ENCODE data around the gene IL1B.
"Not testable (repeated sequence)": the region's sequence is repeated elsewhere in the genome, so short reads cannot be mapped to it uniquely, and the experiment has no call there.

Gene IL1B

DNA sequence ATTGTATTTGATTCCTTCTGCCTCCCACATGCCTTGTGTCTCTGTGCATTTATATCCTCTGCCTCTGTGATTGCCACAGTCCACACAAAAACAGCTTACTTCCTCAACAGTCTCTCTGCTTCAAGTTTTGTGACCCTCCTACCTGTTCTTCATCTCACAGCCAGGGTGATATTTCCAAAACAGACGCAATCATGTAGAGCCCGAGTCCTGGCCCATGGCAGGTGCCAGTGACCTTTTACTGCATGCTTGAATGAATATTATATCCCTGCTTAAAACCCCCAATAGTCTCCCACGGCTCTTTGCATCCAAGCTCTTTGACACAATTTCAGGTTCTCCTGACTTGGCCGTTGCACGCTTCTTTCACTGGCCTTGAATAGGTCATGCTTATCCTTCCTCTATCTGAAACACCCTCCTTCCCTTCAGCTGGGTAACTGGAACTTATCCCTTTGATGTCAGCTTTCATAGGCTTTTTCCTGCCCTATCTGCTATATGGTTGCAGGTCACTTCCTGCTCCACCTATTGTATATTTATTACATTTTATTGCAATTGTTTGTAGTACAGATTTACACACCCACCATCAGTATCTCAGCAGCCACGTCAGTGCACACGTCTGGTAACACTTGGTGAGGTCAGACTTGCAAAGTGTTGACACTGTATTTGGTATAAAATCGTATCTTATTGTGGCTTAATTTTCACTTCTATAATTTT, 29.7 kb upstream of the IL1B start:
- Histone ChIP-seq H3F3A (ENCODE audit: control insufficient read depth, insufficient read depth) (no peaks in the 10 kb centered on the region), H3K27ac (ENCODE audit: low read depth, low read length) (no peak overlapping the region), H4K20me1 (ENCODE audit: control insufficient read depth, insufficient read depth, low read depth, low read length) (no peaks in the 10 kb centered on the region), H3K9me2 (replicated peaks; ENCODE audit: control insufficient read depth, low read length) (no peaks in the 10 kb centered on the region), H3K36me3 (ENCODE audit: control insufficient read depth, low read length) (no peaks in the 10 kb centered on the region), H3K9me3 (ENCODE audit: control insufficient read depth, insufficient read depth, low read length) (no peaks in the 10 kb centered on the region; the same call in 1 of the 2 replicates), H3K79me2 (ENCODE audit: control insufficient read depth, low read length) (no peaks in the 10 kb centered on the region), H3K4me2 (ENCODE audit: low read length) (no peak overlapping the region), H3K4me1 (ENCODE audit: control insufficient read depth, low read length) (no peaks in the 10 kb centered on the region), H3K4me3 (ENCODE audit: low read length) (no peak overlapping the region), H3K27me3 (ENCODE audit: control insufficient read depth, low read length) (peaks cover 14% of the 10 kb centered on the region)
- TF ChIP-seq, protein P1, sequence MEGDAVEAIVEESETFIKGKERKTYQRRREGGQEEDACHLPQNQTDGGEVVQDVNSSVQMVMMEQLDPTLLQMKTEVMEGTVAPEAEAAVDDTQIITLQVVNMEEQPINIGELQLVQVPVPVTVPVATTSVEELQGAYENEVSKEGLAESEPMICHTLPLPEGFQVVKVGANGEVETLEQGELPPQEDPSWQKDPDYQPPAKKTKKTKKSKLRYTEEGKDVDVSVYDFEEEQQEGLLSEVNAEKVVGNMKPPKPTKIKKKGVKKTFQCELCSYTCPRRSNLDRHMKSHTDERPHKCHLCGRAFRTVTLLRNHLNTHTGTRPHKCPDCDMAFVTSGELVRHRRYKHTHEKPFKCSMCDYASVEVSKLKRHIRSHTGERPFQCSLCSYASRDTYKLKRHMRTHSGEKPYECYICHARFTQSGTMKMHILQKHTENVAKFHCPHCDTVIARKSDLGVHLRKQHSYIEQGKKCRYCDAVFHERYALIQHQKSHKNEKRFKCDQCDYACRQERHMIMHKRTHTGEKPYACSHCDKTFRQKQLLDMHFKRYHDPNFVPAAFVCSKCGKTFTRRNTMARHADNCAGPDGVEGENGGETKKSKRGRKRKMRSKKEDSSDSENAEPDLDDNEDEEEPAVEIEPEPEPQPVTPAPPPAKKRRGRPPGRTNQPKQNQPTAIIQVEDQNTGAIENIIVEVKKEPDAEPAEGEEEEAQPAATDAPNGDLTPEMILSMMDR (IDR thresholded peaks at IDR 0.05; ENCODE audit: low read depth, low read length, poor library complexity, severe bottlenecking) = no peak
- TF ChIP-seq EZH2phosphoT487 (IDR thresholded peaks at IDR 0.05; ENCODE audit: borderline replicate concordance, low read length) = no peak

DNA sequence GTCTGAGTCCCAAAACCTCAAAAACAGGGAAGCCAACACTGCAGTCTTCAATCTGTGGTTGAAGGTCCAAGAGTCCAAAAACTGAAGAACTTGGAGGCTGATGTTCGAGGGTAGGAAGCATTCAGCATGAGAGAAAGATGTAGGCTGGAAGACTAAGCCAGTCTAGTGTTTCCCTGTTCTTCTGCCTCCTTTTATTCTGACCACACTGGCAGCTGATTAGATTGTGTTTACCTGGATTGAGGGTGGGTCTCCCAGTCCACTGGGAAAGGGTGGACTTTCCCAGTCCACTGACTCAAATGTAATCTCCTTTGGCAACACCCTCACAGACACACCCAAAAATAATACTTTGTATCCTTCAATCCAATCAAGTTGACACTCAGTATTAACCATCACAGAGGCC, 27.5 kb upstream of the IL1B start:
- Histone ChIP-seq H3K36me3 (ENCODE audit: control insufficient read depth, low read length) (no peaks in the 10 kb centered on the region), H3K27me3 (ENCODE audit: control insufficient read depth, low read length) (peaks cover 3% of the 10 kb centered on the region), H3K4me2 (ENCODE audit: low read length) (no peak overlapping the region), H3K9me2 (replicated peaks; ENCODE audit: control insufficient read depth, low read length) (no peaks in the 10 kb centered on the region), H3K4me1 (ENCODE audit: control insufficient read depth, low read length) (no peaks in the 10 kb centered on the region), H4K20me1 (ENCODE audit: control insufficient read depth, insufficient read depth, low read depth, low read length) (no peaks in the 10 kb centered on the region), H3K4me3 (ENCODE audit: low read length) (no peak overlapping the region), H3K79me2 (ENCODE audit: control insufficient read depth, low read length) (no peaks in the 10 kb centered on the region), H3K9me3 (ENCODE audit: control insufficient read depth, insufficient read depth, low read length) (no peaks in the 10 kb centered on the region; the same call in 1 of the 2 replicates), H3F3A (ENCODE audit: control insufficient read depth, insufficient read depth) (no peaks in the 10 kb centered on the region), H3K27ac (ENCODE audit: low read depth, low read length) (no peak overlapping the region)
- TF ChIP-seq, protein P1 (IDR thresholded peaks at IDR 0.05; ENCODE audit: low read depth, low read length, poor library complexity, severe bottlenecking) = no peak
- TF ChIP-seq EZH2phosphoT487 (IDR thresholded peaks at IDR 0.05; ENCODE audit: borderline replicate concordance, low read length) = no peak

DNA sequence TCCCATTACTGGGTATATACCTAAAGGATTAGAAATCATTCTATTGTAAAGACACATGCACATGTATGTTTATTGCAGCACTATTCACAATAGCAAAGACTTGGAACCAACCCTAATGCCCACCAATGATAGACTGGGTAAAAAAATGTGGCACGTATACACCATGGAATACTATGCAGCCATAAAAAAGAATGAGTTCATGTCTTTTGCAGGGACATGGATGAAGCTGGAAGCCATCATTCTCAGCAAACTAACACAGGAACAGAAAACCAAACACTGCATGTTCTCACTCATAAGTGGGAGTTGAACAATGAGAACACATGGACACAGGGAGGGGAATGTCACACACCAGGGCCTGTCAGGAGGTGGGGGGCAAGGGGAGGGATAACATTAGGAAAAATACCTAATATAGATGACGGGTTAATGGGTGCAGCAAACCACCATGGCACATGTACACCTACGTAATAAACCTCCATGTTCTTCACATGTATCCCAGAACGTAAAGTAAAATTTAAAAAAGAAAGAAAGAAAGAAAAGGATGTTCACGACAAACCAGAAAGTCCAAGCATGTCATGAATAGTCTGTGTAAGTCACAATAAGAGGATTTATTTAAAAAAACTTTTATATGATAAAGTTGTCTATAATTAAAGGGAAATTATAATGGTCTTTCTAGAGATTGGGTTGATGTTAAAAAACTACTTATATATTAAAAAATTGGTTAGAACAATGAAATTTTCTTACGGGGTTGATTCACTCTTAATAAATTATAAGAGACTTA, 23.0 kb upstream of the IL1B start:
- H3K9me3 ChIP-seq (ENCODE audit: control insufficient read depth, insufficient read depth, low read length); H4K20me1 ChIP-seq (ENCODE audit: control insufficient read depth, insufficient read depth, low read depth, low read length); H3F3A ChIP-seq (ENCODE audit: control insufficient read depth, insufficient read depth); H3K27me3 ChIP-seq (ENCODE audit: control insufficient read depth, low read length); H3K27ac ChIP-seq (ENCODE audit: low read depth, low read length); H3K79me2 ChIP-seq (ENCODE audit: control insufficient read depth, low read length); H3K4me1 ChIP-seq (ENCODE audit: control insufficient read depth, low read length); H3K9me2 ChIP-seq (replicated peaks; ENCODE audit: control insufficient read depth, low read length); H3K4me2 ChIP-seq (ENCODE audit: low read length); H3K4me3 ChIP-seq (ENCODE audit: low read length); H3K36me3 ChIP-seq (ENCODE audit: control insufficient read depth, low read length): not testable (repeated sequence)

DNA sequence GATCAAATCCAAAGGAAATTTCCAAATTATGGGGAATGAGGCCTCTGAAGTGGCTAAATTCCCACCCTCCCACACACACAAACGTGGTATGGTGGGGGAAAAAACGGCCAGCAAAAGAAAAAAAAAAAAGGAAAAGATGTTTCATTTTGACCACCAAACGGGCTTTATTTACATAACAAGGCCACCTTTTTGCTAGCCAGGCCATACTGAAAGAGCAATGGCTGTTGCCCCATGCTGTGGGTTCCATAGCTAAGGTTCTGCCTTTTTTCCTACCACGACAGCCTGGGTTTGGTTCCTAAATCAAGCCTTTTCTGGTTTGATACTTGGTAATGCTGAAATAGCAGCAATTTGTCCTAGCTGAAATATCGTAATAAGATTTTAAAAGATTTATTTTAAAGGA, 14.0 kb upstream of the IL1B start:
- H3K4me2 ChIP-seq (ENCODE audit: low read length) = no peak overlapping the region
- H3K27me3 ChIP-seq (ENCODE audit: control insufficient read depth, low read length) = no peaks in the 10 kb centered on the region
- no peak for TF ChIP-seq EZH2phosphoT487 (IDR thresholded peaks at IDR 0.05; ENCODE audit: borderline replicate concordance, low read length)
- no peaks in the 10 kb centered on the region for H3K79me2 ChIP-seq (ENCODE audit: control insufficient read depth, low read length)
- H3K4me3 ChIP-seq (ENCODE audit: low read length) = no peak overlapping the region
- H4K20me1 ChIP-seq (ENCODE audit: control insufficient read depth, insufficient read depth, low read depth, low read length) = no peaks in the 10 kb centered on the region
- no peaks in the 10 kb centered on the region for H3K4me1 ChIP-seq (ENCODE audit: control insufficient read depth, low read length)
- H3K36me3 ChIP-seq (ENCODE audit: control insufficient read depth, low read length) = no peaks in the 10 kb centered on the region
- no peak overlapping the region for H3K27ac ChIP-seq (ENCODE audit: low read depth, low read length)
- no peaks in the 10 kb centered on the region for H3K9me2 ChIP-seq (replicated peaks; ENCODE audit: control insufficient read depth, low read length)
- H3K9me3 ChIP-seq (ENCODE audit: control insufficient read depth, insufficient read depth, low read length) = no peaks in the 10 kb centered on the region
- H3F3A ChIP-seq (ENCODE audit: control insufficient read depth, insufficient read depth) = no peaks in the 10 kb centered on the region

Measured in DOHH2 (cell line).